Hepatocyte (in vitro differentiated cells): Measurements from ENCODE around the gene SERTAD1. TPM values are rescaled to one million over a fixed set of nuclear protein-coding genes. Genes with fewer than 3 reads are reported as not detected.
A peak's percentile ranks its signal among the peaks of the same experiment; 100 is the strongest.

Experiments
- DNase-seq: peaks from one replicate; pipeline ENCODE4 v3.0.0-alpha.2; 2016; ENCODE audit warnings: low spot score
- H2AFZ ChIP-seq: fragments of 200-600 bp; sonication (generic); 2 replicates; pipeline ENCODE4 v1.6.0; 2016; ENCODE audit warnings: antibody characterized with exemption, mild to moderate bottlenecking
- H3K27ac ChIP-seq: fragments of 200-600 bp; sonication (generic); 2 replicates; pipeline ENCODE4 v1.5.1; 2016; ENCODE audit warnings: mild to moderate bottlenecking
- H3K27me3 ChIP-seq: fragments of 200-600 bp; sonication (generic); 2 replicates; pipeline ENCODE4 v1.6.1; 2016
- H3K36me3 ChIP-seq: fragments of 200-600 bp; sonication (generic); replicated peaks from 2 replicates; pipeline ENCODE4 v1.5.1; 2016; ENCODE audit warnings: low read depth; ENCODE audit not compliant: insufficient read depth
- H3K4me1 ChIP-seq: fragments of 200-600 bp; sonication (generic); 2 replicates; pipeline ENCODE4 v1.5.1; 2016; ENCODE audit warnings: mild to moderate bottlenecking, moderate library complexity; ENCODE audit not compliant: insufficient read depth
- H3K4me2 ChIP-seq: fragments of 200-600 bp; sonication (generic); 2 replicates; pipeline ENCODE4 v1.6.0; 2016
- H3K4me3 ChIP-seq: fragments of 200-600 bp; sonication (generic); 2 replicates; pipeline ENCODE4 v1.5.1; 2016; ENCODE audit warnings: mild to moderate bottlenecking
- H3K79me2 ChIP-seq: fragments of 200-600 bp; sonication (generic); 2 replicates; pipeline ENCODE4 v1.6.0; 2017; ENCODE audit warnings: mild to moderate bottlenecking
- H3K9me2 ChIP-seq: fragments of 200-600 bp; sonication (generic); replicated peaks from 2 replicates; pipeline ENCODE4 v1.6.0; 2017; ENCODE audit warnings: mild to moderate bottlenecking; ENCODE audit not compliant: insufficient read depth
- H3K9me3 ChIP-seq: fragments of 200-600 bp; sonication (generic); 2 replicates; pipeline ENCODE4 v1.5.1; 2016; ENCODE audit warnings: low read depth, mild to moderate bottlenecking
- H4K20me1 ChIP-seq: fragments of 200-600 bp; sonication (generic); 2 replicates; pipeline ENCODE4 v1.6.0; 2016; ENCODE audit warnings: mild to moderate bottlenecking; ENCODE audit not compliant: insufficient read depth, poor library complexity, severe bottlenecking
- EZH2 ChIP-seq: fragments of 200-600 bp; sonication (generic); IDR thresholded peaks from 2 replicates; pipeline ENCODE4 v1.6.1; 2016; ENCODE audit warnings: antibody characterized with exemption, mild to moderate bottlenecking, borderline replicate concordance
- EZH2phosphoT487 ChIP-seq: fragments of 200-600 bp; sonication (generic); IDR thresholded peaks from one replicate; pipeline ENCODE4 v1.6.1; 2018; ENCODE audit warnings: antibody characterized with exemption, mild to moderate bottlenecking, low read depth, moderate library complexity; ENCODE audit not compliant: unreplicated experiment, severe bottlenecking
- WGBS: methylation state at CpG from one replicate; pipeline ENCODE4 v1.1.6; 2016; ENCODE audit warnings: low lambda C conversion rate; ENCODE audit errors: missing lambda C conversion rate; 5-methylcytosine and 5-hydroxymethylcytosine counted together
- polyA plus RNA-seq: library from polyadenylated mRNA; unstranded; fragments of >200 nt; fragmentation: Nextera tagmentation; extraction: Ambion mirVana; gene quantifications from 2 replicates; pipeline ENCODE4 v1.2.1, GENCODE V29; 2016
- total RNA-seq: library from RNA; depleted of rRNA; stranded (reverse); fragments of >200 nt; gene quantifications from 2 replicates; pipeline ENCODE4 v1.2.3, GENCODE V29; 2014
- TF ChIP-seq, protein P1 (sequence below): fragments of 200-600 bp; sonication (generic); IDR thresholded peaks from 2 replicates; pipeline ENCODE4 v1.5.1; 2016; ENCODE audit warnings: antibody characterized with exemption, mild to moderate bottlenecking; ENCODE audit not compliant: poor library complexity

Gene SERTAD1
- total and polyA plus RNA-seq, 2 experiments from 2014 or later = 17.1 to 17.9 TPM

DNA sequence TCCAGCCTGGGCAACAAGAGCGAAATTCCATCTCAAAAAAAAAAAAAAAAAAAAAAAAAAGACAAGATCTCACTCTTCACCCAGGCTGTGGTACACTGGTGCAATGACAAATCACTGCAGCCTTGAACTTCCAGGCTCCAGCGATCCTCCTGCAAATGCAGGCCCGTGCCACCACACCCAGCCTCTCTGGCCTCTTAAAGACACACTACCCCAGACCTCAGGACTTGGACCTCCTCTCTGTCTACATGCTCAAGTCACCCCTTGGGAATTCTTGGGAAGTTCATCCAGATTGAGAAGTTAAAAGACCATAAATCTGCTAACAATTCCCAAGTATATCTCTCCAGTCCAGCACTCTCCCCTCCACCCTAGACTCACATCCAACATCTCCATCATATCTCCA, 25.2 kb downstream of the SERTAD1 start:
- no peaks in the 10 kb centered on the region for H3K27me3 ChIP-seq
- H3K4me3 ChIP-seq = no peak overlapping the region
- TF ChIP-seq EZH2phosphoT487 (no peak), EZH2 (no peak)
- TF ChIP-seq, protein P1, sequence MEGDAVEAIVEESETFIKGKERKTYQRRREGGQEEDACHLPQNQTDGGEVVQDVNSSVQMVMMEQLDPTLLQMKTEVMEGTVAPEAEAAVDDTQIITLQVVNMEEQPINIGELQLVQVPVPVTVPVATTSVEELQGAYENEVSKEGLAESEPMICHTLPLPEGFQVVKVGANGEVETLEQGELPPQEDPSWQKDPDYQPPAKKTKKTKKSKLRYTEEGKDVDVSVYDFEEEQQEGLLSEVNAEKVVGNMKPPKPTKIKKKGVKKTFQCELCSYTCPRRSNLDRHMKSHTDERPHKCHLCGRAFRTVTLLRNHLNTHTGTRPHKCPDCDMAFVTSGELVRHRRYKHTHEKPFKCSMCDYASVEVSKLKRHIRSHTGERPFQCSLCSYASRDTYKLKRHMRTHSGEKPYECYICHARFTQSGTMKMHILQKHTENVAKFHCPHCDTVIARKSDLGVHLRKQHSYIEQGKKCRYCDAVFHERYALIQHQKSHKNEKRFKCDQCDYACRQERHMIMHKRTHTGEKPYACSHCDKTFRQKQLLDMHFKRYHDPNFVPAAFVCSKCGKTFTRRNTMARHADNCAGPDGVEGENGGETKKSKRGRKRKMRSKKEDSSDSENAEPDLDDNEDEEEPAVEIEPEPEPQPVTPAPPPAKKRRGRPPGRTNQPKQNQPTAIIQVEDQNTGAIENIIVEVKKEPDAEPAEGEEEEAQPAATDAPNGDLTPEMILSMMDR = no peak

DNA sequence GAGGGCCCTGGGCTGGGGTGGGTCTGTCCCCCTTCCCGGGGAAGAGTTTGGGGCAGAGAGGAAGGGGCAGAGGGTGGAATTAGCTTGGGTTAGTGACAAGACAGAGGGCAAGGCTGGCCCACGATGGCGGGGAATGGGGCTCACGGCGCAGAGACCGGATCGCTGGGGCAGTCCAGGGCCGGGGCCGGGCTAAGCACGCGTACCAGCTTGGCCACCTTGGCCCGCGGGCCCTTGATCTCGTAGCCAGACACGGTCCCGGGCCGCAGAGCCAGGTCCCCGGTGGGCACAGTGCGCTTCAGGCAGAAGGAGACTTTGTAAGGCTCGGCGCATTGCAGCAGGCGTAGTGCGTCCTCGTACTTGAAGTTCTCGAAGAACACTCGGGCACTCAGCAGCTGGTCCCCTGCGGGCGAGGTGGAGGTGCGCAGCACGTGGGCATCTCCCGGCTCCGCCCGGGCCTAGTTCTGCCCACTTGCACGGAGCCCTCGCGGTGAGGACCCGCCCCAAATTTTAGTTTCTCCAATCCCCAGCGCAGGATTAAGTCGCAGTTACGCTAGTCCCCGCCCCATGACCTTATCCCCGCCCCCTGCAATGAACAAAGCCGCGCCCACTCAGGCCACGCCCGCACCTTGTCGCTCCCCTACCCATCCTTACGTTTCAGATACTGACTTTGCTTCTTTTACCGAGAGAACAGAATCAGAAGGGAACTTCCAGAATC, 27.2 kb downstream of the SERTAD1 start:
- no peaks in the 10 kb centered on the region for H3K9me3 ChIP-seq
- H3K4me2 ChIP-seq = no peak overlapping the region
- H3K4me1 ChIP-seq = peaks cover 3% of the 10 kb centered on the region
- H3K36me3 ChIP-seq = no peaks in the 10 kb centered on the region
- H3K9me2 ChIP-seq = no peaks in the 10 kb centered on the region
- H3K79me2 ChIP-seq = no peaks in the 10 kb centered on the region
- peak; percentile 50 for DNase-seq
- no peak overlapping the region for H3K27ac ChIP-seq
- no peak overlapping the region for H3K4me3 ChIP-seq
- no peaks in the 10 kb centered on the region for H4K20me1 ChIP-seq
- H3K27me3 ChIP-seq = no peaks in the 10 kb centered on the region
- TF ChIP-seq EZH2 (no peak), EZH2phosphoT487 (no peak)
- TF ChIP-seq, protein P1 = no peak
- no peak overlapping the region for H2AFZ ChIP-seq
- 63% methylated on average over 46 of the region's 49 CpGs for WGBS

More for the DNA sequence above, 25.2 kb downstream of the SERTAD1 start:
- H3K36me3 ChIP-seq = no peaks in the 10 kb centered on the region
- no peak overlapping the region for H3K4me2 ChIP-seq
- no peak overlapping the region for H3K27ac ChIP-seq
- no peak overlapping the region for H2AFZ ChIP-seq
- DNase-seq = no peak
- H3K79me2 ChIP-seq = no peaks in the 10 kb centered on the region
- no peaks in the 10 kb centered on the region for H3K9me2 ChIP-seq
- peaks cover 3% of the 10 kb centered on the region for H3K4me1 ChIP-seq
- no peaks in the 10 kb centered on the region for H4K20me1 ChIP-seq
- H3K9me3 ChIP-seq = no peaks in the 10 kb centered on the region
- 64% methylated on average over 2 of the region's 3 CpGs for WGBS

DNA sequence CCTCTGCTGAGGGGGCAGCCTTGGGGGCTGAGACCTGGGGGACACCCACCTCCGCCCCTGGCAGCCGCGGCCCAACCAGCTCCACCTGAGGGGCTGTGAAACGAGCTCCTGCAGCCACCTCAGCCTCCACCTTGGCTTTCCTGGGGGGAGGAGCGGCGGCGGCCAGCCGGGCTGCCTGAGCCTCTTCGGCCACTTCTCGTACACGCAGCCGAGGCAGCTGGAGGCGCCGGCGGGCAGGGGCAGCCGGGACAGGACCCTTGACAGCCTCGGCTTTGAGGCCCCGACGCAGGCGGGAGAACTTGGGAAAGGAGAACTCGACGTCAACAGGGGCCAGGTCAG, 28.3 kb downstream of the SERTAD1 start:
- no peaks in the 10 kb centered on the region for H4K20me1 ChIP-seq
- H3K4me3 ChIP-seq = no peak overlapping the region
- H2AFZ ChIP-seq = no peak overlapping the region
- DNase-seq = no peak
- H3K9me2 ChIP-seq = no peaks in the 10 kb centered on the region
- no peaks in the 10 kb centered on the region for H3K27me3 ChIP-seq
- no peak overlapping the region for H3K4me2 ChIP-seq
- no peaks in the 10 kb centered on the region for H3K4me1 ChIP-seq
- H3K36me3 ChIP-seq = no peaks in the 10 kb centered on the region
- 95% methylated on average over 22 of the region's 22 CpGs for WGBS
- TF ChIP-seq, protein P1 = no peak
- TF ChIP-seq EZH2phosphoT487 (no peak), EZH2 (no peak)
- no peaks in the 10 kb centered on the region for H3K9me3 ChIP-seq
- no peak overlapping the region for H3K27ac ChIP-seq
- H3K79me2 ChIP-seq = no peaks in the 10 kb centered on the region
